ENCODE results near the gene PARP15.
A peak's percentile ranks its signal among the peaks of the same experiment; 100 is the strongest.
"Not testable (repeated sequence)": the region's sequence is repeated elsewhere in the genome, so short reads cannot be mapped to it uniquely, and the experiment has no call there.

The PARP15 gene

GRCh38 chr3:122671553-122671952 lies 94.1 kb downstream of the PARP15 start:
- peak; percentile 46 to 57 for DNase-seq

- no peak for DNase-seq
Observed at GRCh38 chr3:122674339-122674738, 96.9 kb downstream of the PARP15 start.

GRCh38 chr3:122676759-122677158 lies 99.3 kb downstream of the PARP15 start:
- no peak for DNase-seq

- DNase-seq = no peak
Observed at GRCh38 chr3:122677216-122677615, 99.8 kb downstream of the PARP15 start.

DNA sequence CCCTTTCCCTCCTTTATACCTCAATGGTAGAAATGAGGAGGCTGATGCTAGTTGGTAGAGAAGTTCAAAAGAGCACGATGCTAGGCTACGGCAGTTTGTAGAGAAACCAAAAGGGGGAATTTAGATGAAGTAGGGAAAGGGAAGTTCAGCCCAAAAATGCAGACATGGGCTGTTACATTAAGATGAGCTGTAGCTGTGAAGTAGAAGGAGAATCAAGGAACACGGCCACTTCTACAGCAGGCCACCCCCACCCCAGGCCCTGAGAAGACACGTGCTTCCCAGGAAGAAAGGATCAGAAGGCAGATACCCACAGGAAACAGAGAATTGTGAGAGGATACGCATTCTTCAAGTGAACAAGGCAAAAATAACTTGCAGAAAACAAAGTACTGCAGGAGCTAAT lies 101.1 kb downstream of the PARP15 start:
- no peak for DNase-seq

GRCh38 chr3:122679085-122679881 lies 101.8 kb downstream of the PARP15 start:
- DNase-seq = peak; percentile 77 to 90

GRCh38 chr3:122679882-122680474 lies 102.5 kb downstream of the PARP15 start:
- DNase-seq = peak in 1 of 2 experiments; percentile 53

GRCh38 chr3:122680475-122681283 lies 103.2 kb downstream of the PARP15 start, which contains the start of gene PARP14:
TSS of gene PARP14 (plus strand) at chr3:122680839. CDS start at chr3:122680884, 45 bp downstream.
- peak; percentile 31 to 77 for DNase-seq

DNA sequence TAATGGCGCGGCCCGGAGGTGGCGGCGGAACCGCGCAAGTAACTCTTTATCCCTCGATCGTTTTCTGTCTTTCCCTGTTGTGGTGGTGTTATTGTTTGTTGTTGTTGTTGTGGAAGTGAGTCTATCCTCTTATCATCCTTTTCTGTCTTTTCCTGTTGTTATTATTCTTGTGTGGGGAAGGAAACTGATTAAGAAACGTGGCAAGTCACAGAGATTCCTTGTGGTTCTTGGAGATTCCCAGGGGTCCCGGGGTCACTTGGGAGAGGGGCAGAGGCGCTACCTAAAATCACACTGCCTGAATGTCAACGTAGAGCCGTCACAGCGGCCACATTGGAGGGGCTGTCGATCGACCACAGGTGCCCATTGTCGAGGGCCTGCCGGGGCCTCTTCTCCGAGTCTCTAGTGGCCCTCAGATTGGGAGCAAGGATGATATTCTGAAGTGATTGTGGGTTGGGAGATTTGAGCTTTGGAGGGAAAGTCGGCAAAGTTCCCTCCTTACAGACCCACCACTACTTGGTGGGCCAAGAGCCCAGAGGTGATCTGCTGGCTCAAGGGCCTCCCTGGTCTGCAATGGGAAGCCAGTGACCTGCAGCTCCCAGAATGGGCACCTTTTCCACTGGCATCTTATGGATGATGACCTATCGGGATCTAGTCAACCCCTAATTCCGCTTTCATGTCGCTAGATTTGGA lies 104.0 kb downstream of the PARP15 start:
- peak in 1 of 2 experiments; percentile 25 for DNase-seq

- DNase-seq = no peak
Observed at GRCh38 chr3:122681974-122682409, 104.5 kb downstream of the PARP15 start.

- not testable (repeated sequence) for DNase-seq
Observed at GRCh38 chr3:122682778-122683411, 105.4 kb downstream of the PARP15 start.

GRCh38 chr3:122687298-122687697 lies 109.8 kb downstream of the PARP15 start:
- DNase-seq = no peak
